DND-41 (cell line): ENCODE results near the gene CLK3.

Source experiments
- EZH2 ChIP-seq: IDR thresholded peaks from 3 replicates; pipeline ENCODE4 v1.6.1; 2012; ENCODE audit warnings: borderline replicate concordance, low read depth, mild to moderate bottlenecking, moderate library complexity, low read length, inconsistent platforms; ENCODE audit not compliant: severe bottlenecking
- TF ChIP-seq, protein P1 (sequence below): IDR thresholded peaks from 2 replicates; pipeline ENCODE4 v1.5.1; 2012; ENCODE audit warnings: borderline replicate concordance, low read length, moderate library complexity, mild to moderate bottlenecking; ENCODE audit not compliant: poor library complexity, severe bottlenecking; ENCODE audit errors: extremely low read depth

DNA sequence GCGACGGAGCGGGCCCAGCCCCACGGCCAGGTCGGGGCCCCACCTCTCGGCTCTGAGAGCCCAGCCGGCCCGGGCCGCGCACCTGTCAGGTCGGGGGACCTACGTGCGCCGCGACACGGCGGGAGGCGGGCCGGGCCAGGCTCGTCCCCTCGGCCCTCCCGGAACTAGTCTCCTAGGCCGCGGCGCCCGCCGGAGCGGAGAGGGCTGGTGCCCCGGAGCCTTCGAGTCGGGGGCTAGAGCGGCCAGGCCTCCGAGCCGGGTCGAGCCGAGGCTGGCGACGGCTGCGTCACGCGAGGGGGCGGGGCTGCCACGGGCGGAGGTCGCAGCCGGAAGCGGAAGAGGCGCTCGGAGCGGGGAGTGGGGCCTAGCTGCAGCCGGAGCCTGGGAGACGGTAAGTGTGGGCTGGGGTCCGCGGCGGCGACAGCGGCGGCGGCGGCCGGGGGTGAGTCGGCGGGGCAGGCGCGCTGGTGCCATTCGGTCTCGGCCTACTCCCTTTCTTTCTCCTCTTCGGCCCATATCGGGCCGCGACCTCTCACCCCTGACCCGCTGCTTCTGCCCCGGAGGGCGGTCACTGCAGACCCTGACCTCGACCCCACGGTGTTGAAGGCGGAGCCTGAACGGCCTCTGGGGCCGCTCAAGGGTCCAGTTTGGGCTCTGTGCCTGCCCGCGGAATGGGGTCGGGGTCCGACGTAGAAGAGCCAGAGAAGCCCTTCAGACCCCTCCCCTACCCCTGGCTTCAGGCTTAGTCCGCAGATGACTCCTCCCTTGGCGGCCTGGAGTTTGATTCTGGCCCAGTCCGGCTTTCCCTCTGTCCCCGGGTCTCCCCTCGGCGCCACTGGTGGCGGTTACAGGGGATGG, at the start of gene CLK3:
- TF ChIP-seq, protein P1, sequence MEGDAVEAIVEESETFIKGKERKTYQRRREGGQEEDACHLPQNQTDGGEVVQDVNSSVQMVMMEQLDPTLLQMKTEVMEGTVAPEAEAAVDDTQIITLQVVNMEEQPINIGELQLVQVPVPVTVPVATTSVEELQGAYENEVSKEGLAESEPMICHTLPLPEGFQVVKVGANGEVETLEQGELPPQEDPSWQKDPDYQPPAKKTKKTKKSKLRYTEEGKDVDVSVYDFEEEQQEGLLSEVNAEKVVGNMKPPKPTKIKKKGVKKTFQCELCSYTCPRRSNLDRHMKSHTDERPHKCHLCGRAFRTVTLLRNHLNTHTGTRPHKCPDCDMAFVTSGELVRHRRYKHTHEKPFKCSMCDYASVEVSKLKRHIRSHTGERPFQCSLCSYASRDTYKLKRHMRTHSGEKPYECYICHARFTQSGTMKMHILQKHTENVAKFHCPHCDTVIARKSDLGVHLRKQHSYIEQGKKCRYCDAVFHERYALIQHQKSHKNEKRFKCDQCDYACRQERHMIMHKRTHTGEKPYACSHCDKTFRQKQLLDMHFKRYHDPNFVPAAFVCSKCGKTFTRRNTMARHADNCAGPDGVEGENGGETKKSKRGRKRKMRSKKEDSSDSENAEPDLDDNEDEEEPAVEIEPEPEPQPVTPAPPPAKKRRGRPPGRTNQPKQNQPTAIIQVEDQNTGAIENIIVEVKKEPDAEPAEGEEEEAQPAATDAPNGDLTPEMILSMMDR, result no peak
- TF ChIP-seq EZH2, result no peak
